Fibroblast of skin of left biceps (primary cell): ENCODE results near the gene C14orf132.

Experiments used
- DNase-seq, 2 experiments: peaks; one replicate each; pipeline ENCODE4 v3.0.0-alpha.2; 2013; ENCODE audit warnings: low read depth in 2 of 2

C14orf132 gene

GRCh38 chr14:96082420-96083300, 43.5 kb downstream of the C14orf132 start:
- DNase-seq, result no peak

GRCh38 chr14:96083667-96084320, 44.6 kb downstream of the C14orf132 start:
- no peak for DNase-seq

- no peak for DNase-seq
These were observed 45.6 kb downstream of the C14orf132 start for GRCh38 chr14:96084796-96085195.

GRCh38 chr14:96085369-96085768, 46.2 kb downstream of the C14orf132 start:
- DNase-seq, result no peak

GRCh38 chr14:96086032-96086431, 46.9 kb downstream of the C14orf132 start:
- DNase-seq, result no peak

- DNase-seq, result no peak
These were observed 47.5 kb downstream of the C14orf132 start for GRCh38 chr14:96086574-96087077.

- no peak for DNase-seq
These were observed 48.9 kb downstream of the C14orf132 start for GRCh38 chr14:96088074-96088473.

GRCh38 chr14:96088481-96088880, 49.3 kb downstream of the C14orf132 start:
- no peak for DNase-seq

GRCh38 chr14:96088911-96089310, 49.7 kb downstream of the C14orf132 start:
- no peak for DNase-seq

GRCh38 chr14:96089401-96089800, 50.2 kb downstream of the C14orf132 start:
- DNase-seq, result no peak

GRCh38 chr14:96090441-96091148, 51.4 kb downstream of the C14orf132 start:
- peak; percentile 82 to 83 for DNase-seq

GRCh38 chr14:96091149-96091693, 52.1 kb downstream of the C14orf132 start:
- DNase-seq, result no peak

GRCh38 chr14:96091941-96092411, 52.8 kb downstream of the C14orf132 start:
- DNase-seq, result no peak

GRCh38 chr14:96092936-96093335, 53.8 kb downstream of the C14orf132 start:
- no peak for DNase-seq

GRCh38 chr14:96094211-96094610, 55.0 kb downstream of the C14orf132 start:
- no peak for DNase-seq

- no peak for DNase-seq
These were observed 55.5 kb downstream of the C14orf132 start for GRCh38 chr14:96094656-96095055.

- DNase-seq, result no peak
These were observed 55.9 kb downstream of the C14orf132 start for GRCh38 chr14:96095058-96095457.

- no peak for DNase-seq
These were observed 56.7 kb downstream of the C14orf132 start for GRCh38 chr14:96095581-96096476.

- no peak for DNase-seq
These were observed 57.8 kb downstream of the C14orf132 start for GRCh38 chr14:96096639-96097610.

GRCh38 chr14:96097752-96098151, 58.6 kb downstream of the C14orf132 start:
- no peak for DNase-seq
